NCI-H1694 (cell line): Measurements from ENCODE around the gene PDPK1.

Source experiments
- DNase-seq: peaks from one replicate; lab custom pipeline; 2025; lab: John Stamatoyannopoulos, UW

PDPK1 gene

DNA sequence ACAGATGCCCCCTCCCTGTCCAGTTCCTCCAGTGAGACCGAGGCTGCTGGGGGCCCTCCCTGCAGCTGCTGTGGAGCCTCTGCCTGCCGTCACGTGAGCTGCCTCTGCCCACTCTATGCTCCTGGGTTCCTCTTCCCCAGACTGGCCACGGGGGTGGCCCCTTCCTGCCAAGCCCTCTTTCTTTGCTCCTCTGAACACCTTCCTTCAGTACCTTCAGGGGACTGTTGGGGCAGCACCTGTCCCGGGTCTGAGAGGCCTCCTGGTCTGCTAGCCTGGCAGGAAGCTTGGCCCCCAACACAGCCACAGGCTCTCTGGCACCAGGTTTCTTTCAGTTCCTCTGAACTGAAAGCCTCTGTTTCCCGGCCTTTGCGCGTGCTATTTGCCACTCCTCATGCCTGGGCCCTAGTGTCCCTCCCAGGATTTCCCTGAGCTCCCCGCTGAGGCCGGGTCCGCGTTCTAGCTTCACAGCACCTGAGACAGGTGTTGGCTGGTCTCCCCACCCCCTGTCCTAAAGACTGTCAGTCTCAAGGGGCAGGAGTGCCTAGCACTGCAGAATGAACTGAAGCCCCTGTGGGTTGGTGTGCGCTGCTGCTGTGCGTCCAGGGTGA, 30.7 kb upstream of the PDPK1 start:
- no peak for DNase-seq

DNA sequence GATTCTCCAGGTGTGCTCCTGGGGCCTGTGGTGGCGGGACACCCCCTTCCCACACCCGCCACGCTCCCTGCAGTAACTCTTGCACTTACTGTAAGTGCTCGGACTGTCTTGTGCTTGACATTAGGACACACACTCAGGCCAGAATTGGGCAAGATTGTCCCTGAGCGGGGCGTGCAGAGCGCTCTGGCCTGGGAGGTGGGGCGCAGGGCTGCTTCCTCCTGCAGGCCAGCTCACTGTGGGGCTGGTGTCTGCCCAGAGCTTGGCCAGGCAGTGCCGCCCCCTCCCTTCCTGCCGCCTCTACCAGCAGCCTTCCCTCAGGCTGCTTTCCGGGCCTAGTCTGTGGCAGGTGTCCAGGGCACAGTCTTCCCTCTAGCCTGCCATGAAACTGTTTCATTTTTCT, 30.2 kb upstream of the PDPK1 start:
- DNase-seq = no peak

DNA sequence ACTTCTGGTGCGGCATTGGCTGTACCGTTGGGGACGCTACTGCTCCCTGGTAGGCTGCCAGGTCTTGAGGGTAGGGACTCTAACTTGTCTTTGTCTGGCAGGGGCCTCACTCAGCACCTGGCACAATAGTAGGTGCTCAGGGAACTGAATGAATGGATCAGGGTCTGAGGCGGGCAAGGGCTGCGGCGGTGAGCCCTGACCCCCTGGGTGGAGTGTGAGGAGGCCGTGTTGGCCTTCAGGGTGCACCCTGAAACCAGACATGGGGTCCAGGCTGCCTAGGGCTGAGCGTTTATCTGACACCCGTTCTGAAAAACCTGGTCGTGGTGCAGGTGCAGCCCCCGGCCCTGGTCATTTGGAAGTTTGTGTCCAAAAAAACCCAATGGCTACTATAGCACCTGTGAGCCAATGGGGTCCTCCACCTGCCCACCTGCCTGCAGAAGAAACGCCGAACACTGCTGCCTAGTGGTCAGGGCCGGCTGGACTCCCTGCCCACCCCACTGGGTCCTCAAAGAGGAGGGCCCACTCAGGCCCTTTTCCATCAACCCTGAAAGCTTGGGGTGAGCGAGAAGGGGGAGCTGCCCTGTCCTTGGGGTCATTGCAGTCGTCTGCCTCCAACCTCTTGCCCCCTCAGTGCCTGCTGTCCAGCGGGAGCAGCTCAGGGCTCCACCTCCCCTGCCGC, 29.0 kb upstream of the PDPK1 start:
- no peak for DNase-seq

- no peak for DNase-seq
These were observed 26.6 kb upstream of the PDPK1 start for GRCh38 chr16:2511128-2511800.

DNA sequence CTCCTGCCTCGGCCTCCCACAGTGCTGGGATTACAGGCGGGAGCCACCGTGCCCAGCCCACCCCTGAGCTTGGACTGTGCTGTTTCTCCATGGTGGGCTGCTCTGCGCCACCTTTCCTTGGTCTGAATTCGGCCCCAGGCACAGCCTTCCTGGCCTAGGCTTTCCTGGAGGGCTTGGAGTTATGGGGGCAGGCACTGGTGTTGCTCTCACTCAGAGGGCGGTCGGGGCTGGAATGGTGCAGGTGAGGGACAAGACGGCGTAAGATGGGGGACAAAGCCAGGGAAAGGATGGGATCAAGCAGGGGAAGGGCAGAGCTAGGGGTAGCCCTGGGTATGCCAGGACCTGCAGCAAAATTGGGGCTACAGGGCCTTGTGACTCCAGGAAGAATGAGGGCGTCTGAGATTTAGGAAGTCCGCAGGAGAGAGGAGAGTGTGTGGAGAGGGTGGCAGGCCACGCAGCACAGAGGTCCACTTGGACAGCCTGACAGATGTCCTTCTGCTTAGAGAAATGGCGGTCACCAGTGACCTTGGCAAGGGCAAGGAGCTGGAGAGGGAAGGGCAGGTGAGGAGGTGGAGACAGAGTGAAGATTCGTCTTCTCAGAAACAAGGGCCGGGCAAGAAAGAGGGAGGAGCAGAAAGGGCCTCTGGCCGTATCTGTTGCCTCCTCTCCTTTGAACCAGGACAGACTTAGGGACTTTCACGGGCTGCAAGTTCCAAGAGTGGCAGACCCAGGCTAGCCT, 25.7 kb upstream of the PDPK1 start:
- no peak for DNase-seq

DNA sequence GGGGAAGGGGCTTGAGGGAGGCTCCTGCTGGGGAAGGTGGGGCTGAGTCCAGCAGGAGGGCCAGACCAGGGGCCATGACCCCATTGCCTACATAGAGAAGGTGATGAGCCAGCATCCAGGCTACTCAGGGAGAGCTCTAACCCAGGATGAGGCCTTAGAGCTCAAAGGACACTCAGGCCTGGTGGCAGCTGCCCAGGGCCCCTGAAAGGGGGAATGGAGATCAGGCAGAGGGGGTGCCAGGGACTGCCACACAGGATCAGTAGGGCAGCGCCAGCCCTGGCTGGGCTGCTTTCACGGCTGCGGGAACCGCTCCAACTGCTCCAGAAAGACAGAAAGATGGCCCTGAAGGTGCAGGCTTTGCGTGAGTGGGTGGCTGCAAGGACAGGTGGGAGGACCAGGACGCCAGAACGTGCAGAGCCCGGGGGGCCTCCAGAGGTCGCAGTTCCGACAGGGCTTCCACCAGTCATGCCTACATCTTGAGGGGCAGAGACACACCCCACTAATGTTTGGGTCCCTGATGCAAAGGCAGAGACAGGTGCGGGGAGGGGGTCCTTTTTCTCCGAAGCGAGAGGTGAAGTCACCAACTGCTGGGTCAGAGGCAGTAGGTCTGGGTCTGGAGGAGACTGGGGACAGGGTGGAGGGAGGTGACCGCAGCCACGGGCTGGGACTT, 25.0 kb upstream of the PDPK1 start:
- DNase-seq = no peak

DNA sequence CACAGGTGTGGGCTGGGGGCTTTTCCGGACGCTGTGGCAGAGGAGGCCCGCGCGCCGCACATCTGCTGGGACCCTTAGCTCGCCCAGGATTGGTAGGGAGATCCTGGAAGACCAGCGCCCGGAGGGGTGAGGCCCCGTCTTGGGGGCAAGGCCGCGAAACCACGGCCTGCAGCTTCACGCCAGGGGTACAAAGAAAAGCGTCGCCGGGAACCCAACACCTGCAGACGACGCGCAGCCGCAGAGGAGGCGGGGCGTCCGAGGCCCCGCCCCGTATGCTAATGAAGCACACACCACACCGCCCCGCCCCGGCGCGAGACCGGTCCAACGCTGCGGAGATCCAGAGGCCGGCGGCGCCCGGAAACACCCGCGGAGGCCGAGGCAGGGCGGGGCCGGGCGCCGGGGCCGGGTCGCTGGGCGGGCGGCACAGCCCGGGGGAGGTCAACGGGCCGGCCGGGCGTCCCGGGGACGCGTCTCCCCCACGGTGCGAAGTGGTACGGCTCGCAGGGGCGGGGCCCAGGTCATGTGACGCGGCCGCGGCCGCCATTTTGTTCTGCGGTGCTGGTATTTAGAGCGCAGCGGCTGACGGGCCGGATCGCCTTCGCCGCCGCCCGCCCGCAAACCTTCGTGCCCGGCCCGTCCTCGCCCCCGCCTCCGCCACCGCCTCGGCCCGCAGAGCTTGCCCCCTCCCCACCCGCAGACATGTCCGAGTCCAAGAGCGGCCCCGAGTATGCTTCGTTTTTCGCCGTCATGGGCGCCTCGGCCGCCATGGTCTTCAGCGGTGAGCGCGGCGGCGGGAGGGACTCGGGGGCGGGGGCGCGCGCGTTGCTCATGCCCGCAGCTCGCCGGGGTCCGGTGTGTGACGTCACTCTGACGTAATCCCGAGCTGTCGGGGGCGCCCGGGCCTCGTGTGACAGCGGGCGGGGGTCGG, 24.2 kb upstream of the PDPK1 start, which contains the start of gene ATP6V0C:
ATP6V0C (plus strand) TSS at position 548 of the 928 bp plus-strand sequence; CDS start at position 700, 152 bp downstream.
- DNase-seq = peak; percentile 65

- no peak for DNase-seq
These were observed 23.3 kb upstream of the PDPK1 start for GRCh38 chr16:2514333-2515179.

- DNase-seq = no peak
These were observed 22.5 kb upstream of the PDPK1 start for GRCh38 chr16:2515180-2515851.

DNA sequence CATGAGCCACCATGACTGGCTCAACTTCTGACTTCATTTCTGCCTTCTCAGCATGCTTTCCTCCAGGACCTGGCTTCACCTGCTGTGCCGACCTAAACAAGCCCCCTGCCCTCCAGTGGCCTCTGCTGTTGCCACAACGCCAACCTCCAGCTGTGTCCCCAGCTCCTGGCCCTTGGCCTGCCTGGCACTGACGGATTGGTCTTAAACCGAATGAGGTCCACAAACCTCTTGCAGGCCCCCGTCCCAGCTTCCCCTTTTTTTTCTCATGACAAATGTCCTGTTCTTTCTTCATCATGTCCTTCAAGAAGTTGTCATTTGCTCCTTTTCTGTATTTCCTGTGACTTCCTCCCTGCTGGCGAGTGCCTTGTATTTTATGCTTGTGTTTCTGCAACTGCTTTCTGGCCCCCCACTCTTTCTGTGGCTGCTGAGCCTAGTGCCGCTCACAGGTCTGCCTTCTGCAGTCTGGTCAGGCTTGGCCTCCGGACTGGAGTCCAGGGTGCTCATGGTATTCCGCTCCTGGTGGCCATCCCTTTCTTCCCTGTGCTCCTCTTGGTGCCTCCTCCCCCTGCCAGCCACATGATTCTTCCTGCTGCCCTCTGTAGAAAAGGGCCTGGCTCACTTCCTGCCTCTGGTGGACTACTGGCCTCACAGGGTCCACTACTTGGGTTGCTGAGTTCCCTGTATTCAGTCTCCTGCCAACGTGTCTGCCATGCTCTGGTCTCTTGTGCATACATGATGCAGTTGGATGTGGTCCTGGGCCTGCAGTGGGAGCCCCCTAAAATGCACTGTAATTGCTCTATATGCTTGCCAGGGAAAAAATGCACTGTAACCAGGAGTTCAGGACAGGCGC, 21.2 kb upstream of the PDPK1 start:
- DNase-seq = no peak

DNA sequence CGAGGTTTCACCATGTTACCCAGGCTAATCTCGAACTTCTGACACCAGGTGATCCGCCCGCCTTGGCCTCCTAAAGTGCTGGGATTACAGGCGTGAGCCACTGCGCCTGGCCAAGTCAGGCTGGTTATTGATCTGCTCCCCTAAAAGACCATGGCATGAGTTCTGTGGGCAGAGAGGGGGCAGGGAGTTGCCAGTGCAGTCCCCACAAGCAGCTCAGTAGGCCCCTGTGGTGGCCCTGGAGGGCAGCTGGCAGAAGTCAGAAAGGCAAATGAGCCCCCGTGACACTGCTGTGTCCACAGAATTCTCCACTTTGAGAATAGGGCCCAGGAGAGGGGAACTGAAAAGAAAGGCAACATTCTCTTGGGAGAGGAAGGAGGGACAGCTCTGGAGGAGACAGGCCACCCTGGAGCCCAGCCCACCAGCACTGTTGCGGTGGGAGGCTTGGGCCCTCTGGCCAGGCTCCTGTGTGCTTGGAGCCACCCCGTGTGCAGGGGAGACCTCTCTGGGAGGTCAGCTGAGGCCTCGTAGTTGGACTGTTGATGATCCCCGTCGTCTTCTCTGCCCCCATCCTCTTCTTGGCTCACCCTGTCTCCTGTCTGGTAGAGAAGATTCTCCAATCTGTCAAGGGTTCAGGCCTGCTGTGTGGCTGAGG, 19.7 kb upstream of the PDPK1 start:
- no peak for DNase-seq

GRCh38 chr16:2518823-2519710, 18.8 kb upstream of the PDPK1 start:
- no peak for DNase-seq

- no peak for DNase-seq
These were observed 18.1 kb upstream of the PDPK1 start for GRCh38 chr16:2519711-2520080.

DNA sequence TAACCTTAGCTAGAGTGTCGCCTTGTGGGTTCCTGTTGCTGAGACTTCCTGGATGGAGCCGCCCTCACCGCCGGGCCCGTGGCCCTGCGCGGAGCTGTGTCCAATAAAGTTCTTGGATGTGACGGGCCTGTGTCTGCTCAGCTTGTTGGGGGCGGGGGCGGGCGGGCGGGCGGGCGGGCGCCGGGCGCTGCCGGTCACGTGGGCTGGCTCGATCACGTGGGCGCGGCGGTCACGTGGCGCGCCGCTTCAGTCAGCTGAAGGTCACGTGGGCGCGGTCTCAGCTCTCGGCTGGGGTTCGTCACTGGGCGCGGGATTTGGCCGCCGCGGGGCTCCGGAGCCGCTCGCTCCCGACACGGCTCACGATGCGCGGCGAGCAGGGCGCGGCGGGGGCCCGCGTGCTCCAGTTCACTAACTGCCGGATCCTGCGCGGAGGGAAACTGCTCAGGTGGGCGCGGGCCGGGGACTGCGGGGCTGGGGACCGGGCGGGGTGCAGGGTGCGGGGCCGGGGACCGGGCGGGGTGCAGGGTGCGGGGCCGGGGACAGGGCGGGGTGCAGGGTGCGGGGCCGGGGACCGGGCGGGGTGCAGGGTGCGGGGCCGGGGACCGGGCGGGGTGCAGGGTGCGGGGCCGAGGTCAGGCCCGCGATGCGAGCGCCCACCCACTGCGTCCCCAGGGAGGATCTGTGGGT, 17.6 kb upstream of the PDPK1 start, which contains the start of gene AMDHD2:
AMDHD2 (plus strand) TSS at position 275 of the 687 bp plus-strand sequence; CDS start at position 363, 88 bp downstream.
- peak; percentile 16 for DNase-seq

DNA sequence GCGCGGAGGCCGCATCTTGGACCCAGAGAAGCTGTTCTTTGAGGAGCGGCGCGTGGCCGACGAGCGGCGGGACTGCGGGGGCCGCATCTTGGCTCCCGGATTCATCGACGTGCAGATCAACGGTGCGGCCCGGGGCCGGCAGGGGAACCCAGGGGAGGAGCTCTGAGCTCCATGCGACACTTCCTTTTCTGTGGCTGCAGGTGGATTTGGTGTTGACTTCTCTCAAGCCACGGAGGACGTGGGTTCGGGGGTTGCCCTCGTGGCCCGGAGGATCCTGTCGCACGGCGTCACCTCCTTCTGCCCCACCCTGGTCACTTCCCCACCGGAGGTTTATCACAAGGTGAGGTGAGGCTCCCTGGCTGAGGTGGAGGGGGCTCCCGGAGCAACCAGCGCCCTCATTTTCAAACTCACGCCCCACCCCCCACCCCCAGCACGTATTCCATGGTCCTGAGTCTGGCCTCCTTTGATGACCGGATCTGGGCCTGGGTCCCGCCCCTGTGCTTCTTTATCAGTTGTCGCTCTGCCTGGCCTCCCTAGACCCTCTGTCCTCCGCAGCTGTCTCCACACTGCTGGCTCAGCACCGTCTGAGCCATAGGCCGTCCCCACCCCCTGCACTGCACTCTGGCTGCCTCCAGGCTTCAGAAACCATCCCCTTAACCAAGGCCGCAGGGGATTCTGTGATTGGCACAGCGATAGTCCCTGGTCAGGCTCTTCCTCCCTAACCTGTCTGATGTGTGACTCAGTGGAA, 16.9 kb upstream of the PDPK1 start:
- DNase-seq = no peak
